CD14-positive monocyte (primary cell): ENCODE results near the gene RNF215. TPM values are rescaled to one million over a fixed set of nuclear protein-coding genes. Genes with fewer than 3 reads are reported as not detected.

Source experiments
- DNase-seq, 3 donors: peaks; one replicate each; pipeline ENCODE4 v3.0.0-alpha.2; 2011 to 2022
- H2AFZ ChIP-seq: 2 replicates; pipeline ENCODE4 v1.6.0; 2012; ENCODE audit warnings: mild to moderate bottlenecking, low read depth, low read length, inconsistent platforms; ENCODE audit not compliant: insufficient read depth, poor library complexity, severe bottlenecking
- H3K27ac ChIP-seq, 2 donors: 1 replicate in 1 of 2; 2 replicates in 1 of 2; pipeline ENCODE4 v1.5.1; 2012 to 2013; ENCODE audit warnings: low read length in 2 of 2, control low read depth in 1 of 2, inconsistent platforms in 1 of 2, low read depth in 1 of 2, mild to moderate bottlenecking in 1 of 2
- H3K27me3 ChIP-seq, 2 donors: one replicate each; pipeline versions ENCODE4 v1.6.0 to v1.6.1; 2011 to 2013; ENCODE audit warnings: low read length in 2 of 2; ENCODE audit not compliant: control insufficient read depth in 2 of 2, insufficient read depth in 2 of 2
- H3K36me3 ChIP-seq, 2 donors: replicated peaks in 1 of 2; 1 replicate in 1 of 2; 2 replicates in 1 of 2; pipeline versions ENCODE4 v1.5.1 to v1.6.1; 2012 to 2013; ENCODE audit warnings: low read length in 2 of 2, control low read depth in 1 of 2, inconsistent platforms in 1 of 2, mild to moderate bottlenecking in 1 of 2; ENCODE audit not compliant: insufficient read depth in 2 of 2, control insufficient read depth in 1 of 2
- H3K4me1 ChIP-seq, 2 donors: 1 replicate in 1 of 2; 2 replicates in 1 of 2; pipeline versions ENCODE4 v1.5.1 to v1.6.1; 2012 to 2013; ENCODE audit warnings: low read length in 2 of 2, control low read depth in 1 of 2, inconsistent platforms in 1 of 2, mild to moderate bottlenecking in 1 of 2, moderate library complexity in 1 of 2; ENCODE audit not compliant: insufficient read depth in 2 of 2, control insufficient read depth in 1 of 2
- H3K4me2 ChIP-seq: replicated peaks from 2 replicates; pipeline ENCODE3; 2012; ENCODE audit warnings: low read length, moderate library complexity, mild to moderate bottlenecking; ENCODE audit not compliant: poor library complexity, severe bottlenecking; ENCODE audit errors: extremely low read depth
- H3K4me3 ChIP-seq, 3 experiments: fragments of 200-600 bp in 1 of 3; sonication (generic) in 1 of 3; replicated peaks in 1 of 3; 1 replicate in 2 of 3; 2 replicates in 1 of 3; pipeline ENCODE4 v1.5.1; 2011 to 2013; ENCODE audit warnings: low read length in 3 of 3, mild to moderate bottlenecking in 3 of 3, control low read depth in 2 of 3, low read depth in 2 of 3, inconsistent platforms in 1 of 3, moderate library complexity in 1 of 3
- H3K79me2 ChIP-seq: 2 replicates; pipeline ENCODE4 v1.6.0; 2012; ENCODE audit warnings: mild to moderate bottlenecking, control low read depth, inconsistent platforms, low read length, moderate library complexity; ENCODE audit not compliant: insufficient read depth
- H3K9ac ChIP-seq: 2 replicates; pipeline ENCODE4 v1.6.0; 2017; ENCODE audit warnings: low read length, mild to moderate bottlenecking; ENCODE audit not compliant: insufficient read depth, poor library complexity, severe bottlenecking
- H3K9me3 ChIP-seq, 2 donors: replicated peaks in 1 of 2; 1 replicate in 1 of 2; 2 replicates in 1 of 2; pipeline versions ENCODE4 v1.5.1 to v1.6.1; 2012 to 2013; ENCODE audit warnings: low read length in 2 of 2, control low read depth in 1 of 2; ENCODE audit not compliant: control insufficient read depth in 1 of 2, insufficient read depth in 1 of 2
- H4K20me1 ChIP-seq: 2 replicates; pipeline ENCODE4 v1.6.0; 2012; ENCODE audit warnings: mild to moderate bottlenecking, low read length, control low read depth, moderate library complexity; ENCODE audit not compliant: insufficient read depth
- H3K27ac Mint-ChIP-seq, 7 donors: one replicate each; pipeline ENCODE4 v1.8.0; 2020; ENCODE audit warnings: mild to moderate bottlenecking in 7 of 7, mixed read lengths in 7 of 7, moderate library complexity in 6 of 7, inconsistent platforms in 2 of 7
- H3K27me3 Mint-ChIP-seq, 3 donors: one replicate each; pipeline ENCODE4 v1.8.0; 2021 to 2022; ENCODE audit warnings: low read depth in 3 of 3, mild to moderate bottlenecking in 3 of 3, mixed read lengths in 3 of 3, moderate library complexity in 3 of 3, inconsistent platforms in 1 of 3
- H3K36me3 Mint-ChIP-seq, 2 donors: one replicate each; pipeline ENCODE4 v1.8.0; 2020; ENCODE audit warnings: mixed read lengths in 2 of 2, inconsistent platforms in 1 of 2, mild to moderate bottlenecking in 1 of 2
- H3K4me1 Mint-ChIP-seq: one replicate; pipeline ENCODE4 v1.8.0; 2020; ENCODE audit warnings: mild to moderate bottlenecking, mixed read lengths
- H3K4me3 Mint-ChIP-seq, 2 donors: one replicate each; pipeline ENCODE4 v1.8.0; 2020; ENCODE audit warnings: mild to moderate bottlenecking in 2 of 2, mixed read lengths in 2 of 2, moderate library complexity in 1 of 2
- H3K9me3 Mint-ChIP-seq, 7 donors: one replicate each; pipeline ENCODE4 v1.8.0; 2020 to 2022; ENCODE audit warnings: mixed read lengths in 7 of 7, mild to moderate bottlenecking in 6 of 7, moderate library complexity in 6 of 7, inconsistent platforms in 2 of 7
- WGBS: methylation state at CpG from one replicate; pipeline ENCODE4 v1.1.5; 2013; ENCODE audit warnings: missing lambda C conversion rate; ENCODE audit not compliant: insufficient coverage; 5-methylcytosine and 5-hydroxymethylcytosine counted together
- intact Hi-C, 2 donors: fragments of 100-400 bp; cut with micrococcal nuclease; formaldehyde crosslinking; loops; one replicate each; pipeline versions ENCODE4 v1.15.0 to v1.15.1; 2023
- polyA plus RNA-seq, 3 donors: library from polyadenylated mRNA; depleted of rRNA in 1 of 3; unstranded in 2 of 3; stranded (reverse) in 1 of 3; fragments of 300-500 nt in 2 of 3; fragments of >200 nt in 1 of 3; fragmentation: Illumina TruSeq in 2 of 3; gene quantifications; 1 replicate in 2 of 3; 2 replicates in 1 of 3; pipeline ENCODE4 v1.2.3, GENCODE V29; 2012 to 2021
- TF ChIP-seq, protein P1 (sequence below): fragments of 200-600 bp; IDR thresholded peaks from one replicate; pipeline ENCODE4 v1.8.0; 2022; ENCODE audit warnings: antibody characterized with exemption, mild to moderate bottlenecking

Gene RNF215
- polyA plus RNA-seq, 3 donors = 0.26 to 12.2 (median 0.42) TPM

DNA sequence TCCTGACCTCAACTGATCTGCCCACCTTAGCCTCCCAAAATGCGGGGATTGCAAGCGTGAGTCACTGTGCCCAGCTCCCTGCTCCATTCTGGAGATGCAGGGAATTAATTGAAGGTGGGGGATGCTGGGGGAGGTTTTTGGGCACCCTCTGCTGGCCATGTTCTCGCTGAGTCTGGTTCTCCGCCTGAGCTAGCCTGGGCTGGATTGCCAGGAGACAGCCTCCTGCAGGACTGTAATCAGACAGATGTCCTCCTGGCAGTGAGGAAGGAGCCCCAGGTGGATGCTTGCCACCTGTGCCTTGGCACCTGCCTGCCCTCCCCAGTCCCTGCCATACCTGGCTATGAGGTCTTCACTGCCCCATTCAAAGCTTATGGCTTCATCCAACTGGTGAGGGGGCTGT lies 43.7 kb upstream of the RNF215 start:
- TF ChIP-seq, protein P1, sequence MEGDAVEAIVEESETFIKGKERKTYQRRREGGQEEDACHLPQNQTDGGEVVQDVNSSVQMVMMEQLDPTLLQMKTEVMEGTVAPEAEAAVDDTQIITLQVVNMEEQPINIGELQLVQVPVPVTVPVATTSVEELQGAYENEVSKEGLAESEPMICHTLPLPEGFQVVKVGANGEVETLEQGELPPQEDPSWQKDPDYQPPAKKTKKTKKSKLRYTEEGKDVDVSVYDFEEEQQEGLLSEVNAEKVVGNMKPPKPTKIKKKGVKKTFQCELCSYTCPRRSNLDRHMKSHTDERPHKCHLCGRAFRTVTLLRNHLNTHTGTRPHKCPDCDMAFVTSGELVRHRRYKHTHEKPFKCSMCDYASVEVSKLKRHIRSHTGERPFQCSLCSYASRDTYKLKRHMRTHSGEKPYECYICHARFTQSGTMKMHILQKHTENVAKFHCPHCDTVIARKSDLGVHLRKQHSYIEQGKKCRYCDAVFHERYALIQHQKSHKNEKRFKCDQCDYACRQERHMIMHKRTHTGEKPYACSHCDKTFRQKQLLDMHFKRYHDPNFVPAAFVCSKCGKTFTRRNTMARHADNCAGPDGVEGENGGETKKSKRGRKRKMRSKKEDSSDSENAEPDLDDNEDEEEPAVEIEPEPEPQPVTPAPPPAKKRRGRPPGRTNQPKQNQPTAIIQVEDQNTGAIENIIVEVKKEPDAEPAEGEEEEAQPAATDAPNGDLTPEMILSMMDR = no peak
- Histone ChIP-seq H3K4me3 (no peak overlapping the region), H3K9me3 (peaks cover 6 to 10% of the 10 kb centered on the region in 2 donors), H3K27me3 (peaks cover 0 to 1% of the 10 kb centered on the region in 2 donors), H4K20me1 (no peaks in the 10 kb centered on the region), H2AFZ (no peak overlapping the region), H3K27ac (no peak overlapping the region), H3K36me3 (no peaks in the 10 kb centered on the region), H3K4me2 (no peak overlapping the region), H3K79me2 (no peaks in the 10 kb centered on the region), H3K9ac (no peak overlapping the region), H3K4me1 (peaks cover 14 to 17% of the 10 kb centered on the region in 2 donors)
- Mint-ChIP-seq H3K27ac (no peak overlapping the region), H3K9me3 (peaks cover 5 to 10% (median 7%) of the 10 kb centered on the region in 7 donors), H3K36me3 (peaks cover 3 to 12% of the 10 kb centered on the region in 2 donors), H3K4me3 (no peak overlapping the region), H3K27me3 (peaks cover 0 to 8% (median 1%) of the 10 kb centered on the region in 3 donors), H3K4me1 (peaks cover 16% of the 10 kb centered on the region)
- no peak for DNase-seq
- intact Hi-C loops = no loop called here
- WGBS = 94% methylated on average over 2 of the region's 4 CpGs

DNA sequence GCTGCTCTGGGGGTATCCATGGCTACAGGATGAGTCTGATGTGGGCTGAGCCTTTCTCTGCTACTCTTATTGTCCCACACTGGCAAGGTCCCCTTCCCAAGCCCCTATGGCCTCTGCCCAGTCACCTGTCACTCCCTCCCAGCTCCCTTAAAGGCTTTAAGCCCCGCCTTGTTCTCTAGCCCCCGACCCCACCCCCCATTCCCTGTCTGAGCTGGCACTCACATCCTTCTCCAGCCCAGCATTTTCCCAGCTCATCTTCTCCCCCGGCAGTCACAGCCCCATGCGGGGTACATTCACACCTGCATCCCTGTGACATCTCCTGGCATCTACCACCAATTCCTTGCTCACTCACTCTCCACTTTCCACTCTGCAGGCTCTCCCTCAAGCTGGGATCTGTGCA lies 42.7 kb upstream of the RNF215 start:
- peaks cover 19% of the 10 kb centered on the region for H3K4me1 Mint-ChIP-seq
- H3K4me2 ChIP-seq = no peak overlapping the region
- WGBS = 72% methylated on average over 4 of the region's 4 CpGs
- H3K36me3 Mint-ChIP-seq = peaks cover 3 to 12% of the 10 kb centered on the region in 2 donors
- DNase-seq = no peak
- TF ChIP-seq, protein P1 = no peak
- no peaks in the 10 kb centered on the region for H4K20me1 ChIP-seq
- no peaks in the 10 kb centered on the region for H3K9me3 ChIP-seq
- no peaks in the 10 kb centered on the region for H3K27me3 ChIP-seq
- no peak overlapping the region for H3K27ac Mint-ChIP-seq
- H3K9ac ChIP-seq = no peak overlapping the region
- H3K4me3 ChIP-seq = no peak overlapping the region
- no peaks in the 10 kb centered on the region for H3K79me2 ChIP-seq
- intact Hi-C loops = loop anchor here (5.0 to 10.0 kb wide), 3 partner anchors 38 to 545 kb away; partner anchors contain the start of genes MTMR3 (in 1 of the 2) and RNF215 (in 1 of the 2)
- H3K4me3 Mint-ChIP-seq = no peak overlapping the region
- no peaks in the 10 kb centered on the region for H3K36me3 ChIP-seq
- H3K9me3 Mint-ChIP-seq = peaks cover 0 to 3% (median 0%) of the 10 kb centered on the region in 7 donors
- peaks cover 0 to 8% (median 0%) of the 10 kb centered on the region in 3 donors for H3K27me3 Mint-ChIP-seq
- no peak overlapping the region for H3K27ac ChIP-seq
- H3K4me1 ChIP-seq = peaks cover 19 to 21% of the 10 kb centered on the region in 2 donors
- H2AFZ ChIP-seq = no peak overlapping the region
